Hematopoietic multipotent progenitor cell treated with erythropoietin and hydrocortisone succinate and interleukin-3 and kit ligand, for 17 days (in vitro differentiated cells): ENCODE measurements around the gene TNIK.
"Not testable (repeated sequence)": the region's sequence is repeated elsewhere in the genome, so short reads cannot be mapped to it uniquely, and the experiment has no call there.

Source experiments
- DNase-seq: peaks from one replicate; pipeline ENCODE4 v3.0.0-alpha.2; 2015; ENCODE audit warnings: low spot score

The TNIK gene

GRCh38 chr3:171445620-171446204 lies 14.5 kb downstream of the TNIK start:
- DNase-seq = no peak

- no peak for DNase-seq
Observed at GRCh38 chr3:171444001-171444690, 16.1 kb downstream of the TNIK start.

GRCh38 chr3:171443211-171443957 lies 16.8 kb downstream of the TNIK start:
- DNase-seq = no peak

- no peak for DNase-seq
Observed at GRCh38 chr3:171442184-171442583, 18.0 kb downstream of the TNIK start.

DNA sequence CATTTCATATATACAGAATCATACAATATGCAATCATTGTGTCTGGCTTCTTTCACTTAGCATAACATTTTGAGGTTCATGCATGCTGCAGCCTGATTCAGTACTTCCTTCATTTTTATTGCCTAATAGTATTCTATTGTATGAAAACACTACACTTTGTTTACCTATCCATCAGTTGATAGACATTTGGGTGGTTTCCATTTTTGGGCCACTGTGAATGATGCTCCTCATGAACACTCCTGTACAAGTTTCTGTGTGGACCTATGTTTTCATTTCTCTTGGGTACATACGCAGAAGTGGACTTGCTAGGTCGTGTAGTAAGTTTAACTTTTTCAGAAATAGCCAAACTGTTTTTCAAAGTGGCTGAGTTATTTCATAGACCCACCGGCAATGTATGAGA lies 18.8 kb downstream of the TNIK start:
- no peak for DNase-seq

DNA sequence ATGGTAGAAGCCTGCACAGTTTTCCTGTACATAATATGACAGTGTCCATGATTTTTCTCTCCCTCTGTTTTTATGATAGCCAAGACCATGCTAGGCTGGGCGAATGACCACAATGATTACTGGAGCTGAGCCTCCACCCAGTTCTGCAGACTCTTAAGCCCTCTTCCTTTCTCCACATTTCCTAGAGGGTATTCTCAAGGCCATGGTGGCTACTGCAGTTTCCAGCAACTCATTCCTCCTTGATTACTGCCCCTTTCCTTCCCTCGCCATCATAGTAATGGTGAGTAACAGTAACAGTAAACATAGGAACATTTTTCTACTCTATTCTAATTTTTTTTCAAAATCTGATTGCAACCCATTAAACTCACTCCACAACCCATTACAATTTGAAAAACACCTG lies 20.2 kb downstream of the TNIK start:
- DNase-seq = no peak

DNA sequence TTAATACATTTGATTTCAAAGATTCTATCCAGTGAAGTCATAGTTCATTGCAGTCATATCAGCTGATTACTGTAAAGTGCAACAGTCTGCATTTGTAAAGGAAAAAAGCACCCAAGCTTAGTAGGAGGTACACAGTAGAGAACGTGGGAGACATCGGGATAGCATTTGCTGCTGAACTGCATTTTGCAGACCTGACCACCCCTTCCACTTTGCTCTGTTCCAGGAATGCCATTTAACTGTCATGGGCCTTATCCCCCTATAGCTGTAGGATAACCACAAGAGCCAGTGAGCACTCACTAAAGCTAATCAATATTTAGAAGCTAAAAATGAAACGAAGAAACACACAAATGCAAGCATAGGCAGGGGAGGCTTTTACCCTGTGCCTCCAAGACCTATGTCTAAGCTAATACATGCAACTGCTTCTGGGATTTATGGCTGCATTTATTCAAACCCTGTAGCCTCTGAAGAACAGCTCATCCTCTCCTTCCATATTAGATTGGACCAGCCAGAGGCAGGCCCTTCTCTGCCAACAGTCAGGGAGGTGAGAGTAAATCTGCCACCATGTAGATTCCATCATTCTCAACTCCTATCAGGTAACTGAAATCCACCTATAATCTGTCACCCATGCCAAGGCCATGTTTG lies 23.0 kb downstream of the TNIK start:
- no peak for DNase-seq

DNA sequence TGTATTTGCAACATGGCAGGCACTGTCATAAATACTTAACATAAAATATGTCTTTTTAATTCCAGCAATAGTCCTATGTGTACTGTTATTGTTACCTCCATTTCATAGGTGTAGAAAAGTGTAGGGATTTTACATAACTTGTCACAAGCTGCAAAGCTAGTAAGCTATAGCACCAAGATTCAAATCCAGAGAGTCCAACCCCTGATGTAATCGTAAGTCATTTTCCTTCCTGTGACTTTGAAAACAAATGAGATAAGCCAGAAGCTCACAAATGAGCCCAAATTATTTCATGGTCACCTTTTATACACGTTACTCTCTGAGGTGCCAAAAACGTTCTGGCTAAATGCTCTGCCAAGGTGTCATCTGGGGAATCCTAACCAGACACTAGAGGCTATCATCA lies 23.8 kb downstream of the TNIK start:
- no peak for DNase-seq

DNA sequence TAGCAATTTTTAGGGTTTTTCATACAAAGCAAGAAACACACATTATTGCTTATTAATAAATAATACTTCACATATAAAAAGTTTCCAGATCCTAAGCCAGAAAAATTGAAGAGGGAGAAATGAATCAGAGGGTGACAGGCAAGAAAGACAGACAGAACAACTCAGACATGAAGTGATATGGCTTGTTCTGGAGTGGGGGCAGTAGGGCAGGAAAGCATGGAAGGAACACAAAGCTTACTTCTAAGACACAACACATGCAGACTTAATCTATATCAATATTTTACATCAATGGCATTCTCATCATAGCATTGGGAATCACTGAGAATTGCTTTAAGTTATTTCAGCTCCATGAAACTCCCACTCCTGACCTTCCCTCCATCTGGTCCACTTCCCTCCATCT lies 24.4 kb downstream of the TNIK start:
- DNase-seq = no peak

DNA sequence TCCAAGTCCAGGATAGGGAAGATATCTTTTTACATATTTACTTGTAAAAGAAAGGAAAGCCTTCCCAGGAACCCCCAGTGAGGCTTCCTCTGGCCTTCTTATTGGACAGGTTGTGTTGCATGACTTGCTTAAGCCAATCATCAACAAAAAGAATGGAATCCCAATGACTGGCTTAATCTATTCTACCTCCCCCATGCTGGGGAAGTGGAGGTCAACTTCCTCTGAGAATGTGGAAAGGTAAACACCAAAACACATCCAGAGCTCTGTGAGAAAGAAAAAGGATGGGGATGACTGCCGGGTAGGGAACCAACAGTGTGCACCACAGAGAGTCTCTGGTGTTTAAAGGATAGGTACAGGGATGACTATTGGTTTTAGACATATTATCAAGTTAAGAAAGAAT lies 25.1 kb downstream of the TNIK start:
- DNase-seq = no peak

DNA sequence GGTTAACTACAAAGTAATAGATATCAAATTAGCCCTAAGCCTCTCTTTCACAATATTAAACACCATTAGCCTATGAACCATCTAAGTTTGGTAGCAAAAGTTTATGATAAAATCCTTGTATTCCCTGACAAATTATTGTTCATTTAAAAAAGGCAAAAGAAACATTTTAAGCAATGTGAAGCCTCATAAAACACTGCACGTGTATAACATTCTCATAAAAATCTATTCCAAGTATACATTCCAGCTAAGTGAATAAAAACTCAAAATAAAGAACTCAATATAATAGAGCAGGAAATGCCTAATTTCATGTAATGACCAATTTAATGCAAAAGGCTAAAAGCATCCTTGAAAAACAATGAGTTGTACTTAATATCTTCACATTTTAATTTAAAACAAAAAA lies 27.7 kb downstream of the TNIK start:
- no peak for DNase-seq

GRCh38 chr3:171431550-171431949 lies 28.7 kb downstream of the TNIK start:
- no peak for DNase-seq

GRCh38 chr3:171430530-171430929 lies 29.7 kb downstream of the TNIK start:
- DNase-seq = no peak

DNA sequence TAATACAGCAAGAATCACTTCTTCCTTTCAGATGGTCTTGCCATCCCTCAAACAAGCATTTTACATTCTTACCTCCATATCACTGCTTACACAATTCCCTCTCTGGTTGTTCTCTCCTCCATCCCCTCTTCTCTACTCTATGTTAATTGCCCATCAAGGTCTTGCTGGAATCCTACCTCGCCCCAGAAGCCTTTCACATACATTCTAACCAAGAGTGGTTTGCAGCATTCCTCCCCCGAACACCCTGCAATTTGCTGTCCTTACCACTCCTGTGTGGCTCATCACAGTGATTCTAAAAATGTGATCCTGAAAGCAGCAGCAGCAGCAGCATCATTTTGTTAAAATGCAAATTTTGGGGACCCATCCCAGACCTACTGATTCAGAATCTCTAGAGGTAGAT lies 30.6 kb downstream of the TNIK start:
- DNase-seq = no peak

DNA sequence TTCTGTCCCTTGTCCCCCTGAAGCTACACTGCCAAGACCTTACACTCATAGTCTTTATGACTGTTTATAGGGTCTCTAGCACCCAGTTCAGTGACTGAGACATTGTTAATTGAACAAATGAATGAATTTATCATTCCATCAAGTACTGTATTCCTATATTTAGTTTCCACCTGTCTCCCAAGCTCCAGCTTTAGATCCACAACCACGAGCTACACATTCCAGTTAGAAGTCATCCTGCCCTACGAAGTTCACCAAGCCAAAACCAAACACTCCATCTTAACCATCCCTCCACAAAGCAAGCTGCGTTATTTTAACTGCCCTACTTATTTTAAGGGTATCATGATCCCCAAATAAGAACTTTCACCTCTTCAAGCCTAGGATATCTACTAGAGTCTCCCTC lies 31.3 kb downstream of the TNIK start:
- DNase-seq = no peak

GRCh38 chr3:171428321-171428787 lies 31.9 kb downstream of the TNIK start:
- DNase-seq = no peak

DNA sequence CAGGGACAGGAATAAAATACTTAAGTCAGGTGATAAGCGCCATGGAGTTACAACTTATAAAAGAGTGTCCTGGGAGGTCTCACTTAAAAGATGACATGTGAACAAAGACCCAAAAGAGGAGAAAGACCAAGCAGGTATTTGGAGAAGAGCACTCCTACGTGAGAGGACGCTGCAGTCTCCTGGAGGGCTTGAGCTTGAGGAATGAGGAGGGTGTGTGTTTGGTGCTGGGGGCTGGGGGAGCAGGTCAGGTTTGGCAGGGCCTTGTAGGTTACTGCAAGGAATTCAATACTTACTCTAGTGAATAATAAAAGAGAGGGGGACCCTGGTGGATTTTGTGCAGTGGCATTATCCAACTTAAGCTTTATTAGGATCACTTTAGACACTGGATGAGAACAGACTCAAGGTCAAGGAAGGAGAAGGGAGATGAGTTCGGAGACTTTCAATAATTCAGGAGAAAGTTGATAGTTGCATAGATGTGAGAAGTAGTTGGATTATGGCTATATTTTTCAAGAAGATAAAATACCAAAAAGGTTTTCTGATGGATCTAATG lies 32.4 kb downstream of the TNIK start:
- DNase-seq = no peak

DNA sequence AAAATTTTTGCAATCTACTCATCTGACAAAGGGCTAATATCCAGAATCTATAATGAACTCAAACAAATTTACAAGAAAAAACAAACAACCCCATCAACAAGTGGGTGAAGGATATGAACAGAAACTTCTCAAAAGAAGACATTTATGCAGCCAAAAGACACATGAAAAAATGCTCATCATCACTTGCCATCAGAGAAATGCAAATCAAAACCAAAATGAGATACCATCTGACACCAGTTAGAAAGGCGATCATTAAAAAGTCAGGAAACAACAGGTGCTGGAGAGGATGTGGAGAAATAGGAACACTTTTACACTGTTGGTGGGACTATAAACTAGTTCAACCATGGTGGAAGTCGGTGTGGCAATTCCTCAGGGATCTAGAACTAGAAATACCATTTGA lies 36.1 kb downstream of the TNIK start:
- DNase-seq = not testable (repeated sequence)

DNA sequence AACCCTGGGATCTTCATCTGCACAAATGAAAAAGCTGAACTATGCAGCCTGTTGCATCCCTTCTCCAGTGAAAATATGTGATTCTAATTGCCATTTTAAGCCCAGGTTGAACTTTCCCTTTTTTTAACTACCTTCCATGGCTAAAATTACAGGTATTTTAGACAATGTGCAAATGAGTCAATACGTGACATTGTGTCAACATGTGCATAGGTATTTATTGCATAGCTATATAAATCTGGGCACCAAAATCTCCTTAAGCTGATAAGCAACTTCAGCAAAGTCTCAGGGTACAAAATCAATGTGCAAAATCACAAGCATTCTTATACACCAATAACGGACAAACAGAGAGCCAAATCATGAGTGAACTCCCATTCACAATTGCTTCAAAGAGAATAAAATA lies 37.4 kb downstream of the TNIK start:
- DNase-seq = not testable (repeated sequence)

- no peak for DNase-seq
Observed at GRCh38 chr3:171420667-171421066, 39.5 kb downstream of the TNIK start.

DNA sequence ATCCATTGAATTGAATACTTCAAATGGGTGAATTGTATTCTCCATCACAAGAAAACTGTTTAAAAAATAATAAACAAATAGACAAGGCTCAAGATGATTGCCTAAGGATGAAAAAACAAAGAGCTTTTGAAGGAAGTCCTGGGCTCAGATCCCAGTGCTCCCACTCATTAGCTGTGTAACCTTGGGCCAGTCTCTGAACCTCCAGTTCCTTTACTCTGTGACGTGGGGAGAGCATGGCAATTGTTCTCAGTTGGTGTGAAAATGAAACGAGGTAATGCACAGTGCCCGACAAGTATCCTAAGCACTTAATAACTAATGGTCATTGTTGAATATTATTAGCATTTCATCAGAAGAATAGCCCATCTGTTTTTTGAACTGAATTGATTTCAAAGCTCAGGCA lies 40.7 kb downstream of the TNIK start:
- no peak for DNase-seq

- DNase-seq = no peak
Observed at GRCh38 chr3:171417813-171418212, 42.4 kb downstream of the TNIK start.

DNA sequence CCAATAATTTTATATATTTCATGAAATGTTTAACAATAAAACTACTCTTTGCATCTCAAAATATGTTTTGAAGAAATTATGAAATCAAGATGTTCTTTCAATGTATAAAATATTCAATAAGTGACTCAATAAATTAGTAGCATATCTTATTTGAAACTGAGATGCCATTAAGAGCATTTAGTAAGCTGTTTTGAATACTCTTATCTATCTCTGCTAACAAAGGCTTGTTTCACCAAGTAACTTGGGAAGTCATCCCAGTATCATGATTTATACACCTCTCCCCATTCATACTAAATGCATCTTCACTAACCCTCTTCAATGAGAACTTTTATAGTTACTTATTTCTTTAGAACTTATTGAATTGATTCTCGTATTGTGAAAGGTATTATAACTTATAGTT lies 43.1 kb downstream of the TNIK start:
- DNase-seq = no peak
